Measurements from ENCODE around the gene CWH43.
"Not testable (repeated sequence)": the region's sequence is repeated elsewhere in the genome, so short reads cannot be mapped to it uniquely, and the experiment has no call there.

DNA sequence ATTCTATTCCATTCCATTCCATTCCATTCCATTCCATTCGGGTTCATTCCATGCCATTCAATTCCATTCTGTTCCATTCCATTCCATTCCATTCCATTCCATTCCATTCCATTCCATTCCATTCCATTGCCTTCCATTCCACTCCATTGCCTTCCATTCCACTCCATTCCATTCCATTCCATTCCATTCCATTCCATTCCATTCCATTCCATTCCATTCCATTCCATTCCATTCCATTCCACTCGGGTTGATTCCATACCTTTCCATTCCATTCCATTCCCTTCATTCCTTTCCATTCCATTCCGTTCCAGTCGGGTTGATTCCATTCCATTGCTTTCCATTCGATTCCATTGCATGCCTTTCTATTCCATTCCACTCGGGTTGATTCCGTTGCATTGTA, 105.8 kb downstream of the CWH43 start:
- TF ChIP-seq TARDBP (IDR thresholded peaks at IDR 0.05; ENCODE audit: borderline replicate concordance); CREB1 (IDR thresholded peaks at IDR 0.05; ENCODE audit: low read depth); SP1 (IDR thresholded peaks at IDR 0.05; ENCODE audit: low read depth, low read length); CHD2 (IDR thresholded peaks at IDR 0.05; ENCODE audit: borderline replicate concordance, low read depth, low read length); JUNB (IDR thresholded peaks at IDR 0.05); CHD1 (IDR thresholded peaks at IDR 0.05; ENCODE audit: low read depth, low read length); E4F1 (IDR thresholded peaks at IDR 0.05; ENCODE audit: borderline replicate concordance, partially characterized antibody); RFX5 (IDR thresholded peaks at IDR 0.05; ENCODE audit: low read depth, low read length): not testable (repeated sequence)
- TF ChIP-seq, protein P1, sequence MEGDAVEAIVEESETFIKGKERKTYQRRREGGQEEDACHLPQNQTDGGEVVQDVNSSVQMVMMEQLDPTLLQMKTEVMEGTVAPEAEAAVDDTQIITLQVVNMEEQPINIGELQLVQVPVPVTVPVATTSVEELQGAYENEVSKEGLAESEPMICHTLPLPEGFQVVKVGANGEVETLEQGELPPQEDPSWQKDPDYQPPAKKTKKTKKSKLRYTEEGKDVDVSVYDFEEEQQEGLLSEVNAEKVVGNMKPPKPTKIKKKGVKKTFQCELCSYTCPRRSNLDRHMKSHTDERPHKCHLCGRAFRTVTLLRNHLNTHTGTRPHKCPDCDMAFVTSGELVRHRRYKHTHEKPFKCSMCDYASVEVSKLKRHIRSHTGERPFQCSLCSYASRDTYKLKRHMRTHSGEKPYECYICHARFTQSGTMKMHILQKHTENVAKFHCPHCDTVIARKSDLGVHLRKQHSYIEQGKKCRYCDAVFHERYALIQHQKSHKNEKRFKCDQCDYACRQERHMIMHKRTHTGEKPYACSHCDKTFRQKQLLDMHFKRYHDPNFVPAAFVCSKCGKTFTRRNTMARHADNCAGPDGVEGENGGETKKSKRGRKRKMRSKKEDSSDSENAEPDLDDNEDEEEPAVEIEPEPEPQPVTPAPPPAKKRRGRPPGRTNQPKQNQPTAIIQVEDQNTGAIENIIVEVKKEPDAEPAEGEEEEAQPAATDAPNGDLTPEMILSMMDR (IDR thresholded peaks at IDR 0.05 in 2 of 3, conservative IDR thresholded peaks at IDR 0.05 in 1 of 3; ENCODE audit: control insufficient read depth in 2 of 3, extremely low read depth in 1 of 3, insufficient read depth in 1 of 3, low read depth in 3 of 3, low read length in 3 of 3): not testable (repeated sequence)

Data from GM12878 (cell line).